Activated T-helper 1 cell treated with anti-CD3 and anti-CD28 coated beads, Interleukin-2, amount 50 U/mL, for 16 hours (primary cell): ENCODE data around the gene ABCD4.
"Not testable (repeated sequence)": the region's sequence is repeated elsewhere in the genome, so short reads cannot be mapped to it uniquely, and the experiment has no call there.

ENCODE experiments used
- DNase-seq, 2 donors: peaks; one replicate each; pipeline ENCODE4 v3.0.0-alpha.2; 2020; ENCODE audit warnings: low read depth in 1 of 2, low spot score in 1 of 2

The ABCD4 gene

DNA sequence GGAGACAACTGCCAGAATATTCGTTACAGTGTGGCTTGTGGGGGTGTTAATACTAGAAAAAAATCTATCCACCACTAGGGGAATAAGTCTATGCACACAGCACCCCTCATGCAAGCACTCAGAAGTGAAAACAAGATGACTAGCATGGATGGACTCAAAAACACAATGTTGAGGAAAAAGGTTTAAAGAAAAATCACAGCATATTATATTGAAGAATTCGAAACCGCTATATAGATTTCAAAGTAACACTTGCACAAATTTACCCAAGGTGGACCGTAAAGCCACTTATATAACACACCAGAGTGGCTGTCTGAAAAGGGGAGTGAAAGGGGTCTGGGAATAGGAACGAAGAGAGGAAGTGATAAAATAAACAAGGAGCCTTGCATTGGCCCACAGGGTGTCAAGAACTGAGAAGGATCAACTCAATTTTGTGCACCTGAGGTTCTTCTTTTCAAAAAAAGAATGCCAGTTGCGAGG, 544 bp downstream of the ABCD4 start:
- no peak for DNase-seq

DNA sequence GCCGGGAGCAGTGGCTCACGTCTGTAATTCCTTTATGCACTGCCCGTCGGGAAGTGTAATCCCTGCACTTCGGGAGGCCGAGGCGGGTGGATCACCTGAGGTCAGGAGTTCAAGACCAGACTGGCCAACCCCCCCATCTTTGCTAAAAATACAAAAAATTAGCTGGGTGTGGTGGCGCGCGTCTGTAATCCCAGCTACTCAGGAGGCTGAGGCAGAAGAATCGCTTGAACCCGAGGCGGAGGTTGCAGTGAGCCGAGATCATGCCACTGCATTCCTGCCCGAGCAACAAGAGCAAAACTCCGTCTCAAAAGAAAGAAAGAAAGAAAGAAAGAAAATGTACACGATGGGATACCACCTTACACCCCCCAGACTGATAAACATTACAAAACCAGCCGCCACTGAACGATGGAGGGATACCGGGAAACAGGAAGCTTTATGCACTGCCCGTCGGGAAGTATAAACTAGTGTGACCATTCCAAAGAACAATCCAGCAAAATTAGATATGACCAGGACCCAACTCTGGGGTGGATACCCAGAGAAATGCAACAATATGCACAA, 1.1 kb downstream of the ABCD4 start:
- no peak for DNase-seq

DNA sequence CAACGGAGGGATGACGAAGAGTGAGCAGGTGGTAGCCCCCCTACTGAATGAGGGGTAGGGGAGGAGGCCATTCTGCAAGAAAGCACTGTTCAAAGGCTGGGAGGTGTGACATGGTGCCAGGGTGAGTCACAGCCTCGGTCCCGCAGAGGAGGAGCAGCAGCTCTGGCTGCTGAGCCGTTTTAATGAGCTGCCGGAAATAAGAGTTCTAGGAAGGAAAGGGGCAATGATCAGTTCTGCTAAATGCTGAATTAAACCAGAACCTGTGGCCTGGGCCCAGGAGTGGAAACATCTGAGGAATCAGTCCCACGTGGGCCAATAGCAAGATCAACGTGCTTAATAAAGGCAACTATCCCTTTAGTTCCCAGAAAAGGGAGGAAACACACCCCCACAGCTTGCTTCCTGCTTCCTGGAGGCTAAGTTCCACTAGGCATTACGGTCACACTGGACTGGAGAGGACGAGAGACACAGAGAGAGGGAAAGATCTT, 3.6 kb downstream of the ABCD4 start:
- DNase-seq = peak in 1 of 2 donors; percentile 8

GRCh38 chr14:74297986-74298385, 4.7 kb downstream of the ABCD4 start:
- DNase-seq = no peak

- no peak for DNase-seq
Observed at GRCh38 chr14:74296037-74296467, 6.7 kb downstream of the ABCD4 start.

DNA sequence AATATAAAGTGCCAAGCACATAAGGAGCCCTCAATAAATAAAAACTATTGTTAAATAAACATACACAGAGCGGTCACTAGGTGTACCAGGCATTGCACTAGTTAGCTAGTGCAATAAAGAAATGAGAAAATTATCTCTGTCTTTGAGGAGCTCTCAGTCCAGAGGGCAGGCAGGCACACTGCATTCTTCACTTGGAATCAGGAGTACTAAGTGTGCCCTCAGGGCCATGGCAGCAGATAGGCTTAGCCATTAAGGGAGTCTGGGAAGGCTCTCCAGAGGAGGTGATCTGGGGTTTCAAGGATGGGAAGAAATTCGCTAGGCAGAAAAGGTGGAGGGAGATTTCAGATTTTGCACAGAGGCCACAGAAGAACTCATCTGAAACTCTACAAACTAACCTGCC, 9.1 kb downstream of the ABCD4 start:
- no peak for DNase-seq

GRCh38 chr14:74292061-74292460, 10.7 kb downstream of the ABCD4 start:
- DNase-seq = no peak

- DNase-seq = no peak
Observed at GRCh38 chr14:74290415-74290814, 12.3 kb downstream of the ABCD4 start.

- DNase-seq = no peak
Observed at GRCh38 chr14:74289801-74290200, 12.9 kb downstream of the ABCD4 start.

GRCh38 chr14:74286736-74287135, 16.0 kb downstream of the ABCD4 start:
- DNase-seq = no peak

DNA sequence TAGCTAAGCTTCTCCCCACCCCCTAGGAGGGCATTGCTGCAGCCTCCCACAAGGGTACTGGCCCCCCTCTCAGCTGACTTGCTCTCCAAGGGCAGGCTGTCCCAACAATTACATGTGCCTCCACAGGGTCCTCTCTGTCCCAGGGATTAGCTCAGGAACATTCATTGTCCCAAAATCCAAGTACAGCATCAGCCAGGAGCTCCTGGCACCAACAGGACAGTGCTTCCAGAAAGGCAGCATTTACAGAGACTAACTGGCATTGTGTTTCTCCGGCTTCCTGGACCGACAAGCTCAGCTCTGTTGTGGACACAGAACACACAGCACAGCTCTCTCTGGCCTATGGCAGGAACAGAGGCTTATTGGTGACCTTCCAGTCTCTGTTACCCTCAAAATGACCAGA, 21.7 kb downstream of the ABCD4 start:
- DNase-seq = no peak

DNA sequence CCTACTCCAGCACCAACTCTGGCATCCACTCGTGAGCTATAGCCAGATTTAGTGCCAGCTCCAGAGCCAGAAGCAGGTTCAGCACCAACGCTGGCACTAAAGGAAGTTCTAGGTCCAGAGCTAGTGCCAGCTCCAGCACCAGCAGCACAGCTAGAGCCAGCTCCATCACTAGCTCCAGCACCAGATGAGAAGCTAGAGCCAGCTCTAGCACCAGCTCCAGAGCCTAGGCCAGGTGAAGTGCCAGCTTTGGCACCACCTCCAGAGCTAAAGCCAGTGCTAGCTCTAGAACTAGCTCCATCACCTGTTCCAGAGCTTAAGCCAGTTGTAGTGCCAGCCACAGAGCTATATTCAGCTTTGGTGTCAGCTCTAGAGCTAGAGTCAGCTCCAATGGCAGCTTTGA, 24.7 kb downstream of the ABCD4 start:
- DNase-seq = no peak

- no peak for DNase-seq
Observed at GRCh38 chr14:74275241-74275841, 27.4 kb downstream of the ABCD4 start.

- DNase-seq = no peak
Observed at GRCh38 chr14:74271365-74271764, 31.4 kb downstream of the ABCD4 start.

GRCh38 chr14:74270382-74271177, 32.2 kb downstream of the ABCD4 start:
- DNase-seq = not testable (repeated sequence)

DNA sequence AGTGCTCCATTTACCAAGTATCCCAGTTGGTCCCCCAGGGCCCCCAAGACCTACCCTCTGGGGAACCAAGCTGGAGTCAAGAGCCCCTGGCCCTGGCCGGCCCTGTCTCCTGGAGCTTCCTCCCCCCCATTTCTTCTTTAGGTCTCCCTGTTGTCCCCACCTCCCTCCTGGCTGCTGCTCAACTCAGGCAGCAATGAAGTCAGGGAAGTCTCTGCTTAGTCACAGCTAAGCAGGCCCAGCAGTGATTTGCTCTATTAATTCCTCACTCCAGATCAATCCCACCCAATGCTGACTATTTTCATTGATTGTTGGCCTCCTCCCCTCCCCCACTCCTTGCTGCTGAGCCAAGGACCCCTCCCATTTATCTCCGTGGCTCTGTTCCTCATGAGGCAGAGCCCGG, 35.1 kb downstream of the ABCD4 start:
- no peak for DNase-seq

- no peak for DNase-seq
Observed at GRCh38 chr14:74265301-74265965, 37.3 kb downstream of the ABCD4 start.

DNA sequence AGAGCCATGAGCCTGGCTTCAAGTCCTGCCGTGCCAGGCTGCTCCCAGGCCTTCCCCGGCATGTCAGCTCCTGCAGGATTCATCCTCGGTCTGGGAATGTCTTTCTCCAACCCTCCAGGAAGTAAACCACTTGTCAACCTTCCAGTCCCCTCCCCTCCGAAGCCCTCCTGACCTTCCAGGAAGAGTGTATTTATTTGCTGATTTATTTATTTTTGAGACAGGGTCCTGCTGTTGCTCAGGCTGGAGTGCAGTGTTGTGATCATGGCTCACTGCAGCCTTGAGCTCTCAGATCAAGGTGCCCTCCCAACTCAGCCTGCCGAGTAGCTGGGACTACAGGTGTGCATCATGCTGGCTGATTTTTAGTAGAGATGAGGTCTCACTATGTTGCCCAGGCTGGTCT, 38.8 kb downstream of the ABCD4 start:
- no peak for DNase-seq

DNA sequence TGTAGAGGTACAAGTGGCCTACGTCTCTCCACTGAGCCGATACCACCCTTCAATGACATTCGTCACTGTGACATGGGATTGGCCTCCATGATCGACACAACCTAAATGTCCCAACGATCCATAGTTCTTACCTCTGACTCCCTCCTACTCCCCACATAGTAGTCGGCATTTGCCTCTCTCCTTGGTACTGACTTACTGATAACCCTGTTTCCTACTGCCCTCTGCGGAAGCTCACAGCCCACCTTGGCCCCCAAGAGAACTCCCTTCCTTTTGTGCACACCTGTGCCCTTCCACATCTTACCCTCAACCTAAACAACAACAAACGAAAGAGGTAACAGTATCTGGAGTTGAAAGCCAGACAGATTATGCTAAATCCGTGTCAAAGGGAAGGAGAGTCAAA, 39.6 kb downstream of the ABCD4 start:
- DNase-seq = no peak

GRCh38 chr14:74262076-74262475, 40.7 kb downstream of the ABCD4 start:
- no peak for DNase-seq

GRCh38 chr14:74261288-74261687, 41.4 kb downstream of the ABCD4 start:
- DNase-seq = no peak
